DMS 273 (cell line): ENCODE results near the gene MFN2.
"Not testable (repeated sequence)": the region's sequence is repeated elsewhere in the genome, so short reads cannot be mapped to it uniquely, and the experiment has no call there.

ENCODE experiments used
- DNase-seq: peaks from one replicate; lab custom pipeline; 2025; ENCODE audit not compliant: unreplicated experiment; lab: John Stamatoyannopoulos, UW

The MFN2 gene

DNA sequence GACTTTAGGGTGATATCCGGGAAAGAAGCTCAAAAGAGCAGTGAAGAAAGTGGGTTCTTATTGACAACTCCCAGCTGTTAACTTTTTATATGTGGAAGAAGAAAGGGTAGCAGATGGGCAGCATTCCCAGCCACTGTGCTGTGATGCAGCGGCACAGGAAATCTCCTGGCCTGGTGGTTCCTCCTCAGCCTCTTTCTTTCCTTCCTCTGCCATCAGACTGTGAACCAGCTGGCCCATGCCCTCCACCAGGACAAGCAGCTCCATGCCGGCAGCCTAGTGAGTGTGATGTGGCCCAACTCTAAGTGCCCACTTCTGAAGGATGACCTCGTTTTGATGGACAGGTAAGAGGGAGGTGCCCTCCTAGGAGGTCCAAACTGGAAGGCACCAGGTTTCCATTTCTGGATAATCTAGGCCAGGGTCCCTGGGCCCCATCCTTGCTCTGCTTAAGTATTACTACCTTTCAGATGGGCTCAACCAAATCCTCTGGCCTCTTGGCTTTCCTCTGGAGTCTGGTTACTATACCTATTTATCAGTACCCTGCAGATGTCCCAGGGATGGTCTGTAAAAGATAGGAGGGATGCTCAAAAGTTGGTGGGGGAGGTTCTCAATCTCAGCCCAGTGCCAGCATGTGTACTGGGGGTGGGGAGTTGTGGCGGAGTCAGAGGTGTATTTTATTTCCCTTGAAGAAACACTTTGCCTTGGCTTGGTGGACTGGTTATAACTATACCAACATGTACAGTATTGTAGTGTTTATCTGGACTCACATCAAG lies 17.0 kb downstream of the MFN2 start:
- DNase-seq, result no peak

DNA sequence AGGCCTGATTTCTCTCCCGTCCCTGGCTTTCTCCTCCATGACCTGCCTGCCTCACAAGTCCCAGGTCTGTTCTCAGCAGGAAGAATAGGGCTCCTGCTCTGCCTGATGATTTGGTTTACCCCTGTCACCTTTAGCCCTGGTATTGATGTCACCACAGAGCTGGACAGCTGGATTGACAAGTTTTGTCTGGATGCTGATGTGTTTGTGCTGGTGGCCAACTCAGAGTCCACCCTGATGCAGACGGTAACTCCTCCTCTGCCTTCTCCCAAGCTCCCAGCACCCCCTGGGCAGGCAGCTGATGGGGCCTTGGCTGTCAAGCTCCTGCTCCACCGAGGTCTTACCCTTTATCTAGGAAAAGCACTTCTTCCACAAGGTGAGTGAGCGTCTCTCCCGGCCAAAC lies 18.4 kb downstream of the MFN2 start:
- DNase-seq, result no peak

DNA sequence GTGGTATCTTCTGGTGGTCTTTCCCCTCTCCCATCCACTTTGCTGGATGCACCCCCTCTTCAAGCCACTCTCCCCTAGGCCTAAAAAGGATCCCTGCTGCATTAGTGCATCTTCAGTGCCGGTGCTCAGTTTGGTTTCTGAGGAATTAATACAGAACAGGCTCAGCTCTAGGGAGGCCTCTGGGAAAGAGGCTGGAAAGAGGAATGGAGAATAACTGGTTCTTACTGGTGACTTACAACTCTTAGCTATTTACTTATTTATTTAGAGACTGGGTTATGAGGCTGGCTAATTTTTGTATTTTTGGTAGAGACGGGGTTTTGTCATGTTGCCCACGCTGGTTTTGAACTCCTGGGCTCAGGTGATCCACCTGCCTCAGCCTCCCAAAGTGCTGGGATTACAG lies 19.0 kb downstream of the MFN2 start:
- DNase-seq, result no peak

DNA sequence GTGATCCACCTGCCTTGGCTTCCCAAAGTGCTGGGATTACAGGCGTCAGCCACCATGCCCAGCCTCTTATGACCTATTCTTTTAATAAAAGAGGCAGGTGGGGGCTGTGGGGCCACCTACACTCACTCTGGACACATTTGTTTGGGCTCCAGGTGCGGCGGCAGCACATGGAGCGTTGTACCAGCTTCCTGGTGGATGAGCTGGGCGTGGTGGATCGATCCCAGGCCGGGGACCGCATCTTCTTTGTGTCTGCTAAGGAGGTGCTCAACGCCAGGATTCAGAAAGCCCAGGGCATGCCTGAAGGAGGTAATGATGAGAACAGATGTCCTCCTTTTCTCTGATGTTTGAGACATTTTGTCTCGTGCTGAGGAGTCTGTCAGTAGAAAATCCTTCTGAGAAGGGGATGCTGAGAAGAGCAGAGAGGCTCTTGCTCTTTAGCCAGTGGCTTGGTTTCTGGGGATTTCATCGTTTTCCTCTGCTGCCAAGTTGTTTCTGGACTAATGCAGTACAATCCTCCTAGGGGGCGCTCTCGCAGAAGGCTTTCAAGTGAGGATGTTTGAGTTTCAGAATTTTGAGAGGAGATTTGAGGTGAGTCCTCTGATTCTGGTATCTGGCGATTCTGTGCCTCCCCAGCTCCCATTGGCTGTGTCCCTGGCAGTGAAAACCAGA lies 21.1 kb downstream of the MFN2 start:
- peak; percentile 78 for DNase-seq

DNA sequence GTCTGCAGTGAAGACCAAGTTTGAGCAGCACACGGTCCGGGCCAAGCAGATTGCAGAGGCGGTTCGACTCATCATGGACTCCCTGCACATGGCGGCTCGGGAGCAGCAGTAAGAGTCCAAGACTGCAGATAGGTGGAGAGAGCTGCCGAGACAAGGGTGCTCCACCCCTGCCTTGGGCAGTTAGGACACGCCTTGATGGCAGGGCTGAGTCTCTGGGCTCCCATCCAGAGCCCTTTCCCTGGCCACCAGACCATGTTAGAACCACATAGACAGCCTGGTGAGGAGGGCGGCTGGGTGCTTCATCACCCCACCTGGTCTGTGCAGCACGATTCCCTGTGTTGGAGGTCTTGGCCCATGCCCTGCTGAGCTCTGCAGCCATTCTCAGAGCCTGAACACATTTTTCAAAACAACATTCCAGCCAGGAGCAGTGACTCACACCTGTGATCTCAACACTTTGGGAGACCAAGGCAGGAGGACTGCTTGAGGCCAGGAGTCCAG lies 21.8 kb downstream of the MFN2 start:
- no peak for DNase-seq

DNA sequence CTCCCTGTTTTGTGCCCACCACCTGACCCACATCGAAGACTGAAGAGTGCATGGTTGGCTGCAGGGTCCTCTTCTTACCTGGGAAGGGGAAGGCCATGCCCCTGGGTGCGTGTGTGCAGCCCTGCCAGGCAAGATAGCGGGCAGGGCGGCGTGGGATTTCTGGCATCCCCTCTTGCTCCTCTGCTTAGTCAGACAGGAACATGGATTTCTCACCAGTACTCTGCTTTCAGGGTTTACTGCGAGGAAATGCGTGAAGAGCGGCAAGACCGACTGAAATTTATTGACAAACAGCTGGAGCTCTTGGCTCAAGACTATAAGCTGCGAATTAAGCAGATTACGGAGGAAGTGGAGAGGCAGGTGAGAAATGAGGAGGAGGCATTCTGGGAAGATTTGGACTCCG lies 23.5 kb downstream of the MFN2 start:
- no peak for DNase-seq

DNA sequence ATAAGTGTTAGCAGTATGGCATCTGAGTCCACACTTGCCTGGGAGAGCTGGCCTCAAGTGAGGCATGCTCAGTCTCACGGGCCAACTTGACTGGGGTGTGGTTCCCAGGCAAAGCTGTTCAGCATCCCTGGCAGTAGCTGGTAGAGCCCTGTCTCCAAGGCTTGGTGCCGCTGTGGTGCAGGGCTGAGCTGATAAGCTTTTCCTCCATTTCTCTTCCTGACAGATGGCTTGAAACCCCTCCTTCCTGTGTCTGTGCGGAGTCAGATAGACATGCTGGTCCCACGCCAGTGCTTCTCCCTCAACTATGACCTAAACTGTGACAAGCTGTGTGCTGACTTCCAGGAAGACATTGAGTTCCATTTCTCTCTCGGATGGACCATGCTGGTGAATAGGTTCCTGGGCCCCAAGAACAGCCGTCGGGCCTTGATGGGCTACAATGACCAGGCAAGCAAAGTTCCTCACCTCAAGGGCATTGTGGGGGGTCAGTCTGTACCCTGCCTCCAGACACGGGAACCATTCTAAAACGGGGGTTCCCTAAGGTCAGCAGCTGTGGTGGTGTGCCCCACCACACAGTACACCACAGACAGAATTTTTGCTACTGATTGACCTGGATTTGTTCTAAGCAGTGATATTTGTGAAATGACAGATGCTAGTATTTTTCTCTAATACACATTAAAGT lies 25.4 kb downstream of the MFN2 start:
- DNase-seq, result peak; percentile 92

DNA sequence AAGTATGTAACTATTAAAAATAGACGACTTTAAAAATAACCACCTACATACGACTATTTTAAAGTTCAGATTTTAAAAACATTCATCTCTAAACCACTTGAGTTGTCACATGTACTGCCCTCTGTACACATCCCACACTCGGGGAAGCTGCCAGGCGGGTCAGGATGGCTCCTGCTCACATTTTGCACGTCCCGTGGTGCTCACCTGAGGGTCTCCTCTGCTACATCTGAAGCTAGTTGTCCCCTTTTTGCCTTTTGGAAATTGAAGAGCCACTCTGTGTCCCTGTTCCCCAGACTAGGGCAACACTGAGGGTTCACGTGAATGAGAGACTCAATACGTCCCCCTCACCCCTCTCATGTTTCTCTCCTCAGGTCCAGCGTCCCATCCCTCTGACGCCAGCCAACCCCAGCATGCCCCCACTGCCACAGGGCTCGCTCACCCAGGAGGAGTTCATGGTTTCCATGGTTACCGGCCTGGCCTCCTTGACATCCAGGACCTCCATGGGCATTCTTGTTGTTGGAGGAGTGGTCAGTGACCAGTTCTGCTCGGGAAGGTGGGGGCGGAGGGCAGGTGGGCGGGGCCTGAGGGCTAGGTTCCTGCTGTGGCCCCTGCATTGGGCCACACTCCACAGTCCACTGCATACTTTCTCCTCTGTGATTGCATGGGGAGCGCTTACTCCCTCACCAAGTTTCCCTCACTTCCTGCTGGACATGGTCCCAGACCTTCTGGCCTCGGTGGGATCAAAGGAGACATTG lies 26.1 kb downstream of the MFN2 start:
- no peak for DNase-seq

DNA sequence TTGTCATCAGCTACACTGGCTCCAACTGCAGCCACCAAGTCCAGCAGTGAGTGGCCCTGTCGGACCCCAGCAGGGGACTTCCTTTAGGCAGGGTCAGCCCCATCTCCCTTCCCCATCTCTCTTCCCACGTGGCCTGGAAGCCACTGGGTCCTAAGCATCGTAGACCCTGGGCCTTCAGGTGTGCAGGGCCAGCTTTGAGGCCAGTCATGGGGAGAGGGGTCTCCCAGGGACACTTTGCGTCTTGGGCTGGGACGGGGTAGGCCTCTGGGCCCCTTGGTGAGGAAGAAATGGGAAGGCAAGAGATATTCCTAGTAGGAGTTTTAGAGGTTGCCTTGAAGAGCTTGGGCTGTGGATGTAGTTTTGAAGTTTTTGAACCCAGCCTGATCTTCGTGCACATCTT lies 27.0 kb downstream of the MFN2 start:
- no peak for DNase-seq

DNA sequence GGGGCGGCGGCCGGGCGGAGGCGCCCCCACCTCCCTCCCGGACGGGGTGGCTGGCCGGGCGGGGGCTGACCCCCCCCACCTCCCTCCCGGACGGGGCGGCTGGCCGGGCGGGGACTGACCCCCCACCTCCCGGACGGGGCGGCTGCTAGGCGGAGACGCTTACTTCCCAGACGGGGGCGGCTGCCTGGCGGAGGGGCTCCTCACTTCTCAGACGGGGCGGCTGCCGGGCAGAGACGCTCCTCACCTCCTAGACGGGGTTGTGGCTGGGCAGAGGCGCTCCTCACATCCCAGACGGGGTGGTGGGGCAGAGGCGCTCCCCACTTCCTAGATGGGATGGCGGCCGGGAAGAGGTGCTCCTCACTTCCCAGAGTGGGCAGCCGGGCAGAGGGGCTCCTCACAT lies 28.1 kb downstream of the MFN2 start:
- not testable (repeated sequence) for DNase-seq

DNA sequence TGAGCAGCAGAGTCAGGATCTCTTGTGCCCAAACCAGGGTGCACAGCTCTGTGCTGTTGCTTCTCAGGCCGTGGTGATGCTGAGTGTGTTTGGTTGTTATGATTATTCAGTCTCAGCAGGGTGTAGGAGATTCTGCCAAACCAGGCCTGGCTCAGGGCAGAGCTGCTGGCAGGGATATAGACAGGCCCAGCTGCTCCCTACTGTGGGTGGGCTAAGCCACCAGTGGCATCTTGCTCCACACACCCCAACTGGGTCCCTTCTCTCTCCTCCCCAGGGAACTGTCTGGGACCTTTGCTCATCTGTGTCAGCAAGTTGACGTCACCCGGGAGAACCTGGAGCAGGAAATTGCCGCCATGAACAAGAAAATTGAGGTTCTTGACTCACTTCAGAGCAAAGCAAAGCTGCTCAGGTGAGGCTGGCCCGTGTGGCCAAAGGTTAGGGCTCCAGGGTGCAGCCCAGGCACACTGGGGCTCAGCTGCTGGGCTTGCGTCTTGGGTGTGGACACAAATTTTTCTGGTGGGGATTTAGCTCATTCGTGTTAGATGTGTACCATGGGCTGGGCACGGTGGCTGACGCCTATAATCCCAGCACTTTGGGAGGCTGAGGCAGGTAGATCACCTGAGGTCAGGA lies 29.2 kb downstream of the MFN2 start:
- peak; percentile 44 for DNase-seq

DNA sequence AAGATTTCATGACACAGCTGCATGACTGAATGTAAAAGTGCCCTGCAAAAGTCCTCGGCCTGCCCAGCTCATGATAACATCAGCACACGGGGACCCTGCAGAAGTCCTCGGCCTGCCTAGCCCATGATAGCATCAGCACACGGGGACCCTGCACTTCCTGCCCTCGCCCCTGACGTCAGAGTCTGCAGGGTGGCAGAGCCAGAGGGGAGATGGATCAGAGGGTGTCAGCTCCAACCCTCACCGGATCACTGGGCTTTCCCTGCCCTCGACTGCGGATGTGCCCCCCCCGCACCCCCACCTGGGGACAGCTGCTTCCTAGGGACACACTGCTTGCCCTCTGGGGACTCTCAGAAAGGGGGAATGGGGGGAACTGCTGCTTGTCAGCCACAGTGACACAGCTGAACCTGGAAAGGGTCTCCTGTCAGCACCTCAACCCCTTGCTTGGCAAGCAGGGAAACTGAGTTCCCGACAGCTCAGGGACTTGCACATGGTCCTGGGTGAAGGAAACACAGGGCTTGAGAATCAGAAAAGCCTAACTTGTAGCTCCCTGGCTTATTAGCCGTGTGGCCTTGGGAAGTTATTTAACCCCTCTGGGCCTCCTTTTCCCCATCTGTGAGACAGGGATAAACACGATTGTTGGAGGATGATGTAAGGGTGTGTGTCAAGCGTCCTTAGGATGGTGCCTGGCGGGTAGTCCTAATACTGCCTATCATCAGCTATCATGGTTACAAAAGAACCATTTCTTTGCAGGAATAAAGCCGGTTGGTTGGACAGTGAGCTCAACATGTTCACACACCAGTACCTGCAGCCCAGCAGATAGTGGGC lies 30.7 kb downstream of the MFN2 start:
- peak; percentile 50 for DNase-seq

DNA sequence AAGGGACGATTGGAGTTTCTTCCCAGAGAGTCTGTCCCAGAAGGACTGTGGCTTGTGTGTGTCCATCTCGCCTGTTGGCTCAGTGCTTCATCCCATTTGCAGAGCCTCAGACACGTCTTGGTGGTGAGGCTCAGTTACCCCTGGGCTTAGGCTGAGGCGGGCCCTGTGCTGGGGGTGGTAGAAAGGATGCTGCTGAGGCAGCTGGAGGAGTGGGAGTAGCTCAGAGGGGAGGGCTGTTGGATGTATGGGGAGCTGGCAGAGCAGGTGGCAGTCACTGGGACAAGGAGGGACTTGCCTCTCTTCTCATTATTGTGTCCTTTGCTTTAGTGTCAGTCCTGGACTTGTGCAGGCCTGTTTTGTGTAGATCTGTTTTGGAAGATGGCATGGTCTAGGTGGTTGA lies 31.8 kb downstream of the MFN2 start:
- no peak for DNase-seq

DNA sequence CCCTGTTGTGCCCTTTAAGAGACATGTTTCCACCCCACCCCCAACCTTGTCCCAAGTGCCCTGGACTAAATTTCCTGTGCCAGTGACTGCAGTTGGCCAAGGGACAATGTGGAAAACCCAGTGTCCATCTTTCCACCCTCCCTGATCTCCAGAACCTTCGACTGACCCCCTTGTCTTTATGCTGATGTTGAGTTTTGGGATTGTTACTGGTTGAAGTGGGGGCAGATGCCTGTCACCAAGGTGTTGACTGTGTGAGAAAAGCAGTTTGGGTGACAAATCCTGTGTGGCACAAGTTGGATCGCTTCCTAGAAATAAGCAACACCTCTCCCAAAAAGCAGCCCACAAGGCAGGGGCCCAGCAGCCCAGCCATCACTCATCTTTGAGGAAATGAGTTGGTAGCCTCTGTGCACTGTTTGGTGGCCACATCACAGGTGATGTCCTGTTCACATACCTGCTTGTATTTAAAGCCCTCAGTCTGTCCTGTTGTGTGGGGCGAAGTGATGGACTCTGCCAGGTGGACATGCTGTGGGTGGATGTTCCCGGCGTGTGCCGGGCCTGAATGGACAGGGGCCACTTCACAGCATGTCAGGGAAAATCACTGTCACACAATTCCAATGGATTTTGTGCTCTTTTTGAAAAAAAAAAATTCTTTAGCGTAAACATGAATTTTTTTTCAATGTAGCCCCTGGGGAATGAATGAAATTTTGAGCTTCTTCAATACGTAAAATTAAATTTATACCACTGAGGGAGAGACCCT lies 32.5 kb downstream of the MFN2 start:
- no peak for DNase-seq

DNA sequence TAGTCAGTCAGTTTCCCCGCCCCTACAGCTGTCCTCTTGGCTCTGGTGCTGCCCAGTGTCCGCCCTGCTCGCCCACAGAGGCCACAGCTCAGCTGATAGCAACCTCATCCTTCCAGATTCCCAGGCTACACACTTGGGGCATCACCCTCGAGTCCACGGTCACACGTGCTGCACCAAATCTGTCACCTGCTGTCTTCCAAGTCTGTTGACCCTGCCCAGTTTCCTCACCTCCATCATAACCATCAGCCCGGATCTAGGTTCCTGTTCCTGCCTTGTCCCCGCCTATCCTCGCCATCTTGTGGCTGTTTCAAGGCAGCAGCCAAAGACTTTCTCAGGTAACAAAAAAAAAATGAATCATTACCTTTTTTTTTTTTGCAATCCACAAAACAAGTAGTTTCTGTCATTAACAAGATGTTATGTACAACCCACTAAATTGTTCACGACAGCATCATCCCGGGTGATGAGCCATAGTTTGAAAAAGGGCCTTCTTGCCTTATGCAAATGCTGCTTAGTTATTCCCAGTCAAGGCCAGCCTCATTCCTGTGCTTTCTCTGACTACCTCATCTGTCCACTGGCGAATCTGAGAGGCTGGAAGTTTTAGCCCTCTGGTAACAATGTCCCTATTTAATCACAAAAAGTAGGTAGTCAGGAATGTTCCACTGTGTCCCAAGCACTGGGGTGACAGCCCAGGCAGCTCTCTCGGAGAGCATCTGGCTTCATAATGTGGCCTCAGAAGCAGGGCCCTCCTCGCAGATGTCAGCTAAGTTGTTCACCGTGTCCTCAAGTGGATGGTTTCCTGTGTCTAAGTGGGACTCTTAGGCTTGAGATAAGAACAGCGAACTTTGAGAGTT lies 34.1 kb downstream of the MFN2 start:
- peak; percentile 58 for DNase-seq

DNA sequence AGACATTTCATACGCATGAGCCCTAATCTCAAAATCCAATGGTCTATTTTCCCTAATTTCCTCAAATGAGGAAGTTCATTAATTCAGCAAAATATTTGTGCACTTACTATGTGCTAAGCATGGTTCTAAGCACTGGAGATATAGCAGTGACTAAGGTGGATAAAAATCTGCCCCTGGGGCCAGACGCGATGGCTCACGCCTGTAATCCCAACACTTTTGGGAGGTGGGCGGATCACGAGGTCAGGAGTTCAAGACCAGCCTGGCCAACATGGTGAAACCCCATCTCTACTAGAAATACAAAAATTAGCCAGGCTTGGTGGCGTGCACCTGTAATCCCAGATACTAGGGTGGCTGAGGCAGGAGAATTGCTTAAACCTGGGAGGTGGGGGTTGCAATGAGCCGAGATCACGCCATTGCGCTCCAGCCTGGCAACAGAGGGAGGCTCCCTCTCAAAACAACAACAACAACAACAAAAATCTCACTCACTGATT lies 34.8 kb downstream of the MFN2 start:
- DNase-seq, result no peak

DNA sequence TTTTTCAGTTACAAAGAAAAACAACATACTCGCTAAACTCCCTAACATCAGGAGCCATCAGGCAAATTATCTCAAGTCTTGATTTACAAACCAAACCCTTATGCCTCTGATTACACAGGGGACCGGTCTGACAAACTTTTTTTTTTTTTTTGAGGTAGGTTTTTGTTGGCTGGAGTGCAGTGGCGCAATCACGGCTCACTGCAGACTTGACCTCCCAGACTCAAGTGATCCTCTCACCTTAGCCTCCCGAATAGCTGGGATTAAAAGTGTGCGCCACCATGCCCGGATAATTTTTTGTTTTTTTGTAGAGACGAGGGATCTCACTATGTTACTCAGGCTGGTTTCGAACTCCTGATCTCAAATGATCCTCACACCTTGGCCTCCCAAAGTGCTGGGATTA lies 35.3 kb downstream of the MFN2 start:
- DNase-seq, result no peak

DNA sequence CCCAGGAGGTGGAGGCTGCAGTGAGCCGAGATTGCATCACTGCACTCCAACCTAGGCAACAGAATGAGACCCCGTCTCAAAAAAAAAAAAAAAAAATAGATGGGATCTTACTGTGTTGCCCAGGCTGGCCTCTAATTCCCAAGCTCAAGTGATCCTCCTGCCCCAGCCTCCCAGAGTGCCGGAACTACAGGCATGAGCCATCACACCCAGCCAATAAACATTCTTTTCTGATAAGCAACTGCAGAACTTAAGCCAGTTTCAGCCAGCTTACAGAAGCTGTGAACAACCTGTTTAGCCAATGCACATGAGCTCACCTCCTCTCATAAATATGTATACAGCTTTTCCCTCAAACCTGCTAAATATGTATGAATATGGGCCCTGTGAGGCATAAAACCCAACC lies 35.9 kb downstream of the MFN2 start:
- DNase-seq, result peak; percentile 82
